OCI-LY7 (cell line): ENCODE data around the gene GPC2. TPM values are rescaled to one million over a fixed set of nuclear protein-coding genes. Genes with fewer than 3 reads are reported as not detected.
A peak's percentile ranks its signal among the peaks of the same experiment; 100 is the strongest.
"Not testable (repeated sequence)": the region's sequence is repeated elsewhere in the genome, so short reads cannot be mapped to it uniquely, and the experiment has no call there.

Experiments
- BruUV-seq: library from RNA; stranded (reverse); fragments of 400-500 nt; replicated peaks from 2 replicates; lab custom pipeline; 2021; lab: Mats Ljungman, UMichigan
- CTCF ChIA-PET: fragments of 300-600 bp; sonication (Branson Sonifier 250); formaldehyde crosslinking; loops from one replicate; lab custom pipeline; 2022; ENCODE audit warnings: antibody characterized with exemption; ENCODE audit not compliant: unreplicated experiment; lab: Charles Lee
- POLR2A ChIA-PET: fragments of 300-600 bp; sonication (Branson Sonifier 250); formaldehyde crosslinking; loops from one replicate; lab custom pipeline; 2022; ENCODE audit warnings: antibody characterized with exemption; lab: Charles Lee
- DNase-seq: peaks from one replicate; pipeline ENCODE4 v3.0.0-alpha.2; 2015; ENCODE audit warnings: low spot score
- H2AFZ ChIP-seq: fragments of 200-600 bp; sonication (generic), shearing (Covaris generic); 2 replicates; pipeline ENCODE4 v1.6.1; 2014; ENCODE audit warnings: mild to moderate bottlenecking, antibody characterized with exemption, low read length, moderate library complexity
- H3K27ac ChIP-seq: fragments of 200-600 bp; sonication (generic); 2 replicates; pipeline ENCODE4 v1.5.1; 2014; ENCODE audit warnings: mixed run types, low read depth, mild to moderate bottlenecking, moderate library complexity, low read length, inconsistent platforms; ENCODE audit not compliant: poor library complexity, severe bottlenecking
- H3K36me3 ChIP-seq: fragments of 200-600 bp; sonication (generic); 2 replicates; pipeline ENCODE4 v1.6.1; 2014; ENCODE audit warnings: mild to moderate bottlenecking, antibody characterized with exemption, low read length, moderate library complexity, mixed read lengths; ENCODE audit not compliant: insufficient read depth
- H3K4me1 ChIP-seq: fragments of 200-600 bp; sonication (generic); 2 replicates; pipeline ENCODE4 v1.5.1; 2014; ENCODE audit warnings: mild to moderate bottlenecking, low read length; ENCODE audit not compliant: insufficient read depth, poor library complexity, severe bottlenecking
- H3K4me2 ChIP-seq: fragments of 200-600 bp; sonication (generic); 2 replicates; pipeline ENCODE4 v1.6.1; 2014; ENCODE audit warnings: mild to moderate bottlenecking, low read length
- H3K4me3 ChIP-seq: fragments of 200-600 bp; sonication (generic); 2 replicates; pipeline ENCODE4 v1.5.1; 2014; ENCODE audit warnings: mild to moderate bottlenecking, low read depth, low read length; ENCODE audit not compliant: poor library complexity, severe bottlenecking
- H3K79me2 ChIP-seq: fragments of 200-600 bp; sonication (generic); 2 replicates; pipeline ENCODE4 v1.6.1; 2016; ENCODE audit warnings: low read depth, mild to moderate bottlenecking, low read length, moderate library complexity, mixed read lengths; ENCODE audit not compliant: insufficient read depth
- H3K9me2 ChIP-seq: fragments of 200-600 bp; sonication (generic); 2 replicates; pipeline ENCODE4 v1.6.1; 2016; ENCODE audit warnings: mild to moderate bottlenecking, low read length, mixed read lengths; ENCODE audit not compliant: insufficient read depth
- H3K9me3 ChIP-seq: fragments of 200-600 bp; sonication (generic); 2 replicates; pipeline ENCODE4 v1.6.1; 2014; ENCODE audit warnings: mild to moderate bottlenecking, mixed run types, low read length, mixed read lengths
- H4K20me1 ChIP-seq: fragments of 200-600 bp; sonication (generic); 2 replicates; pipeline ENCODE4 v1.6.1; 2014; ENCODE audit warnings: mild to moderate bottlenecking, antibody characterized with exemption, low read length, moderate library complexity, mixed read lengths; ENCODE audit not compliant: insufficient read depth
- EZH2phosphoT487 ChIP-seq: fragments of 200-600 bp; sonication (generic); IDR thresholded peaks from 2 replicates; pipeline ENCODE4 v1.6.1; 2018; ENCODE audit warnings: low read depth, borderline replicate concordance, mild to moderate bottlenecking, mixed run types, antibody characterized with exemption, low read length, moderate library complexity, mixed read lengths
- intact Hi-C: fragments of 100-400 bp; cut with micrococcal nuclease; formaldehyde crosslinking; loops from one replicate; pipeline ENCODE4 v1.10.0; 2022; ENCODE audit not compliant: unreplicated experiment
- total RNA-seq, 2 experiments: library from RNA; depleted of rRNA in 1 of 2; stranded (reverse); fragments of >200 nt in 1 of 2; shearing (Covaris generic) in 1 of 2; gene quantifications; 2 replicates each; pipeline ENCODE4 v1.2.3, GENCODE V29; 2014 to 2022
- TF ChIP-seq, protein P1 (sequence below): fragments of 200-600 bp; sonication (generic); conservative IDR thresholded peaks from 2 replicates; pipeline ENCODE4 v1.5.1; 2014; ENCODE audit warnings: mild to moderate bottlenecking, antibody characterized with exemption, low read length, moderate library complexity, mixed read lengths

The GPC2 gene
- total RNA-seq, 2 experiments from 2014 or later: 20.2 to 23.2 TPM

DNA sequence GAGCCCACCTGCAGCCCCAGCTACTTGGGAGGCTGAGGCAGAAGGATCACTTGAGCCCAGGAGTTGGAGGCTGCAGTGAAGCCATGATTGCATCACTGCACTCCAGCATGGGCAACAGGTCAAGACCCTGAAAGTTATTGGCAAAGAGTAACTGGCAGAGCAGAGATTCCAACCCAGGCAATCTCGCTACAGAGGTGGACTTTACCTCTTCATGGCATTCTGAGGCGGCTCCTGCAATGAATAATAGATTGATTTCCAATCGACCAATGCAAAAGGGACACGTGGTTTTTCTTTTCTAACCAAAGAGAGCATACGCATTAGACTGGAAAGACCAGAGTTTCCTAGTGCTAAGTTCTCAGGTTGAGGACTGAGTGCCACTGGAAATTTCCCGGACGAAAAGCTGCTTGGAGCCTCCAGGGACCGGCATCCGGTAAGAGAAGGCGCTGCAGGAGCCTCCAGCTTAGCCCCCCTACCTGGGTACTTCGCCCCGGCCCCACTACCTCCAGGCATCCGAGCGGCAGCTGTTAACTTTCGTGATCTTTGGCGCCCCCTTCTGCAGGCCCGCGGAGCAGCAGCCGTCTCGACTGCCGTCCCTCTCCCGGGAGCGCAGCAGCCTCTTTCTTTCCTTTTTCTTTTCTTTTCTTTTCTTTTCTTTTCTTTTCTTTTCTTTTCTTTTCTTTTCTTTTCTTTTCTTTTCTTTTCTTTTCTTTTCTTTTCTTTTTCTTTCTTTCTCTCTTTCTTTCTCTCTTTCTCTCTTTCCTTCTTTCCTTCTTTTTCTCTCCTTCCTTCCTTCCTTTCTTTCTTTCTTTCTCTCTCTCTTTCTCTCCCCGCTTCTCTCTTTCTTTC, 46.4 kb downstream of the GPC2 start:
- intact Hi-C loops: loop anchor here (1.0 to 10.0 kb wide), 3 partner anchors 139 to 214 kb away; no protein-coding TSS in a partner anchor
- H3K9me3 ChIP-seq: no peaks in the 10 kb centered on the region
- no peaks in the 10 kb centered on the region for H3K36me3 ChIP-seq
- H3K4me2 ChIP-seq: peak overlapping the region; percentile 60; the same call in 1 of the 2 replicates
- BruUV-seq: no TSS peak
- ChIA-PET POLR2A (interaction anchor here (0.5 to 0.9 kb wide), 3 partner anchors 29 to 781 kb away, joined by 3 to 5 read pairs (median 4); partner anchors contain the start of genes AP4M1 and MCM7), CTCF (interaction anchor here (0.6 to 1.7 kb wide), 4 partner anchors 29 to 160 kb away, joined by 3 to 4 read pairs (median 3); partner anchors contain the start of gene AP4M1)
- H3K4me1 ChIP-seq: peaks cover 38% of the 10 kb centered on the region
- H3K79me2 ChIP-seq: no peaks in the 10 kb centered on the region
- no peaks in the 10 kb centered on the region for H4K20me1 ChIP-seq
- H3K4me3 ChIP-seq: no peak overlapping the region
- peak; percentile 78 for DNase-seq
- no peak for TF ChIP-seq EZH2phosphoT487
- TF ChIP-seq, protein P1, sequence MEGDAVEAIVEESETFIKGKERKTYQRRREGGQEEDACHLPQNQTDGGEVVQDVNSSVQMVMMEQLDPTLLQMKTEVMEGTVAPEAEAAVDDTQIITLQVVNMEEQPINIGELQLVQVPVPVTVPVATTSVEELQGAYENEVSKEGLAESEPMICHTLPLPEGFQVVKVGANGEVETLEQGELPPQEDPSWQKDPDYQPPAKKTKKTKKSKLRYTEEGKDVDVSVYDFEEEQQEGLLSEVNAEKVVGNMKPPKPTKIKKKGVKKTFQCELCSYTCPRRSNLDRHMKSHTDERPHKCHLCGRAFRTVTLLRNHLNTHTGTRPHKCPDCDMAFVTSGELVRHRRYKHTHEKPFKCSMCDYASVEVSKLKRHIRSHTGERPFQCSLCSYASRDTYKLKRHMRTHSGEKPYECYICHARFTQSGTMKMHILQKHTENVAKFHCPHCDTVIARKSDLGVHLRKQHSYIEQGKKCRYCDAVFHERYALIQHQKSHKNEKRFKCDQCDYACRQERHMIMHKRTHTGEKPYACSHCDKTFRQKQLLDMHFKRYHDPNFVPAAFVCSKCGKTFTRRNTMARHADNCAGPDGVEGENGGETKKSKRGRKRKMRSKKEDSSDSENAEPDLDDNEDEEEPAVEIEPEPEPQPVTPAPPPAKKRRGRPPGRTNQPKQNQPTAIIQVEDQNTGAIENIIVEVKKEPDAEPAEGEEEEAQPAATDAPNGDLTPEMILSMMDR: peak; percentile 81
- no peak overlapping the region for H3K27ac ChIP-seq
- H2AFZ ChIP-seq: peak overlapping the region; percentile 27; the same call in 1 of the 2 replicates
- H3K9me2 ChIP-seq: no peaks in the 10 kb centered on the region

GRCh38 chr7:100130220-100130607, 47.0 kb downstream of the GPC2 start:
- H3K4me3 ChIP-seq, H3K27ac ChIP-seq, H3K79me2 ChIP-seq, H2AFZ ChIP-seq, H4K20me1 ChIP-seq, H3K9me3 ChIP-seq, H3K4me2 ChIP-seq, BruUV-seq, H3K36me3 ChIP-seq, H3K9me2 ChIP-seq, DNase-seq: not testable (repeated sequence)
- ChIA-PET CTCF (interaction anchor here (1.3 to 1.7 kb wide), 2 partner anchors 28 to 48 kb away, joined by 3 to 4 read pairs; partner anchors contain the start of gene AP4M1), POLR2A (interaction anchor here (0.5 to 0.9 kb wide), 3 partner anchors 29 to 781 kb away, joined by 3 to 5 read pairs (median 3); partner anchors contain the start of genes AP4M1 and MCM7)
- intact Hi-C loops: loop anchor here (5.0 to 10.0 kb wide), 2 partner anchors 138 to 215 kb away; no protein-coding TSS in a partner anchor
- peaks cover 44% of the 10 kb centered on the region for H3K4me1 ChIP-seq

GRCh38 chr7:100128637-100128963, 48.6 kb downstream of the GPC2 start:
- Histone ChIP-seq H3K4me1 (peaks cover 56% of the 10 kb centered on the region), H2AFZ (no peak overlapping the region), H3K9me2 (no peaks in the 10 kb centered on the region), H3K79me2 (peaks cover 8% of the 10 kb centered on the region; the same call in 1 of the 2 replicates), H3K36me3 (peaks cover 12% of the 10 kb centered on the region; the same call in 1 of the 2 replicates), H3K4me3 (peak overlapping the region; percentile 73), H3K4me2 (peak overlapping the region; percentile 91), H3K9me3 (no peaks in the 10 kb centered on the region), H4K20me1 (no peaks in the 10 kb centered on the region), H3K27ac (peak overlapping the region; percentile 94)
- CTCF ChIA-PET: interaction anchor here (0.8 kb wide), 1 partner anchor 90 kb away, joined by 3 read pairs; no protein-coding TSS in a partner anchor
- TF ChIP-seq, protein P1: no peak
- no peak for TF ChIP-seq EZH2phosphoT487
- POLR2A ChIA-PET: interaction anchor here (0.6 to 2.0 kb wide), 6 partner anchors 8 to 46 kb away, joined by 3 to 7 read pairs (median 4); partner anchors contain the start of genes COPS6 and LAMTOR4
- no TSS peak for BruUV-seq
- peak; percentile 20 for DNase-seq
- intact Hi-C loops: loop anchor here (5.0 kb wide), 1 partner anchor 46 kb away; the partner anchor contains the start of gene ZNF3
